ENCODE data around the gene SPEF1. TPM values are rescaled to one million over a fixed set of nuclear protein-coding genes. Genes with fewer than 3 reads are reported as not detected.
A peak's percentile ranks its signal among the peaks of the same experiment; 100 is the strongest.

The SPEF1 gene
- total and polyA plus RNA-seq, 2 of the 13 experiments (the other 11 are each of a cell fraction or from before 2014, with no cell fraction given), result 0.11 to 0.27 TPM

- TF ChIP-seq, protein P1, sequence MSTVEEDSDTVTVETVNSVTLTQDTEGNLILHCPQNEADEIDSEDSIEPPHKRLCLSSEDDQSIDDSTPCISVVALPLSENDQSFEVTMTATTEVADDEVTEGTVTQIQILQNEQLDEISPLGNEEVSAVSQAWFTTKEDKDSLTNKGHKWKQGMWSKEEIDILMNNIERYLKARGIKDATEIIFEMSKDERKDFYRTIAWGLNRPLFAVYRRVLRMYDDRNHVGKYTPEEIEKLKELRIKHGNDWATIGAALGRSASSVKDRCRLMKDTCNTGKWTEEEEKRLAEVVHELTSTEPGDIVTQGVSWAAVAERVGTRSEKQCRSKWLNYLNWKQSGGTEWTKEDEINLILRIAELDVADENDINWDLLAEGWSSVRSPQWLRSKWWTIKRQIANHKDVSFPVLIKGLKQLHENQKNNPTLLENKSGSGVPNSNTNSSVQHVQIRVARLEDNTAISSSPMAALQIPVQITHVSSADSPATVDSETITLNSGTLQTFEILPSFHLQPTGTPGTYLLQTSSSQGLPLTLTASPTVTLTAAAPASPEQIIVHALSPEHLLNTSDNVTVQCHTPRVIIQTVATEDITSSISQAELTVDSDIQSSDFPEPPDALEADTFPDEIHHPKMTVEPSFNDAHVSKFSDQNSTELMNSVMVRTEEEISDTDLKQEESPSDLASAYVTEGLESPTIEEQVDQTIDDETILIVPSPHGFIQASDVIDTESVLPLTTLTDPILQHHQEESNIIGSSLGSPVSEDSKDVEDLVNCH (CRISPR knock-in tag; IDR thresholded peaks at IDR 0.05), result no peak
- TF ChIP-seq ZBTB7A (CRISPR knock-in tag; IDR thresholded peaks at IDR 0.05) (no peak), HOXD1 (CRISPR knock-in tag; IDR thresholded peaks at IDR 0.05) (no peak), ARHGAP35 (CRISPR knock-in tag; IDR thresholded peaks at IDR 0.05; ENCODE audit: borderline replicate concordance) (no peak), ELF1 (CRISPR knock-in tag; IDR thresholded peaks at IDR 0.05) (no peak), ZBTB37 (CRISPR knock-in tag; IDR thresholded peaks at IDR 0.05) (no peak), SMAD3 (CRISPR knock-in tag; IDR thresholded peaks at IDR 0.05) (no peak), ZNF607 (CRISPR knock-in tag; IDR thresholded peaks at IDR 0.05; ENCODE audit: borderline replicate concordance) (no peak), ZNF501 (CRISPR knock-in tag; IDR thresholded peaks at IDR 0.05) (no peak), BHLHE40 (IDR thresholded peaks at IDR 0.05; ENCODE audit: low read length) (no peak), RBFOX2 (IDR thresholded peaks at IDR 0.05; ENCODE audit: low read depth, low read length) (0 out of 2 replicates have a peak, but pooled peaks have one; percentile 23), DNMT1 (CRISPR knock-in tag; IDR thresholded peaks at IDR 0.05) (peak; percentile 84; the same call in 1 of the 2 replicates)
- TF ChIP-seq, protein P2, sequence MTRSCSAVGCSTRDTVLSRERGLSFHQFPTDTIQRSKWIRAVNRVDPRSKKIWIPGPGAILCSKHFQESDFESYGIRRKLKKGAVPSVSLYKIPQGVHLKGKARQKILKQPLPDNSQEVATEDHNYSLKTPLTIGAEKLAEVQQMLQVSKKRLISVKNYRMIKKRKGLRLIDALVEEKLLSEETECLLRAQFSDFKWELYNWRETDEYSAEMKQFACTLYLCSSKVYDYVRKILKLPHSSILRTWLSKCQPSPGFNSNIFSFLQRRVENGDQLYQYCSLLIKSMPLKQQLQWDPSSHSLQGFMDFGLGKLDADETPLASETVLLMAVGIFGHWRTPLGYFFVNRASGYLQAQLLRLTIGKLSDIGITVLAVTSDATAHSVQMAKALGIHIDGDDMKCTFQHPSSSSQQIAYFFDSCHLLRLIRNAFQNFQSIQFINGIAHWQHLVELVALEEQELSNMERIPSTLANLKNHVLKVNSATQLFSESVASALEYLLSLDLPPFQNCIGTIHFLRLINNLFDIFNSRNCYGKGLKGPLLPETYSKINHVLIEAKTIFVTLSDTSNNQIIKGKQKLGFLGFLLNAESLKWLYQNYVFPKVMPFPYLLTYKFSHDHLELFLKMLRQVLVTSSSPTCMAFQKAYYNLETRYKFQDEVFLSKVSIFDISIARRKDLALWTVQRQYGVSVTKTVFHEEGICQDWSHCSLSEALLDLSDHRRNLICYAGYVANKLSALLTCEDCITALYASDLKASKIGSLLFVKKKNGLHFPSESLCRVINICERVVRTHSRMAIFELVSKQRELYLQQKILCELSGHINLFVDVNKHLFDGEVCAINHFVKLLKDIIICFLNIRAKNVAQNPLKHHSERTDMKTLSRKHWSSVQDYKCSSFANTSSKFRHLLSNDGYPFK (CRISPR knock-in tag; IDR thresholded peaks at IDR 0.05; ENCODE audit: borderline replicate concordance), result no peak
- TF ChIP-seq, protein P3, sequence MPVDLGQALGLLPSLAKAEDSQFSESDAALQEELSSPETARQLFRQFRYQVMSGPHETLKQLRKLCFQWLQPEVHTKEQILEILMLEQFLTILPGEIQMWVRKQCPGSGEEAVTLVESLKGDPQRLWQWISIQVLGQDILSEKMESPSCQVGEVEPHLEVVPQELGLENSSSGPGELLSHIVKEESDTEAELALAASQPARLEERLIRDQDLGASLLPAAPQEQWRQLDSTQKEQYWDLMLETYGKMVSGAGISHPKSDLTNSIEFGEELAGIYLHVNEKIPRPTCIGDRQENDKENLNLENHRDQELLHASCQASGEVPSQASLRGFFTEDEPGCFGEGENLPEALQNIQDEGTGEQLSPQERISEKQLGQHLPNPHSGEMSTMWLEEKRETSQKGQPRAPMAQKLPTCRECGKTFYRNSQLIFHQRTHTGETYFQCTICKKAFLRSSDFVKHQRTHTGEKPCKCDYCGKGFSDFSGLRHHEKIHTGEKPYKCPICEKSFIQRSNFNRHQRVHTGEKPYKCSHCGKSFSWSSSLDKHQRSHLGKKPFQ (CRISPR knock-in tag; IDR thresholded peaks at IDR 0.05; ENCODE audit: insufficient replicate concordance), result no peak
- TF ChIP-seq, protein P4, sequence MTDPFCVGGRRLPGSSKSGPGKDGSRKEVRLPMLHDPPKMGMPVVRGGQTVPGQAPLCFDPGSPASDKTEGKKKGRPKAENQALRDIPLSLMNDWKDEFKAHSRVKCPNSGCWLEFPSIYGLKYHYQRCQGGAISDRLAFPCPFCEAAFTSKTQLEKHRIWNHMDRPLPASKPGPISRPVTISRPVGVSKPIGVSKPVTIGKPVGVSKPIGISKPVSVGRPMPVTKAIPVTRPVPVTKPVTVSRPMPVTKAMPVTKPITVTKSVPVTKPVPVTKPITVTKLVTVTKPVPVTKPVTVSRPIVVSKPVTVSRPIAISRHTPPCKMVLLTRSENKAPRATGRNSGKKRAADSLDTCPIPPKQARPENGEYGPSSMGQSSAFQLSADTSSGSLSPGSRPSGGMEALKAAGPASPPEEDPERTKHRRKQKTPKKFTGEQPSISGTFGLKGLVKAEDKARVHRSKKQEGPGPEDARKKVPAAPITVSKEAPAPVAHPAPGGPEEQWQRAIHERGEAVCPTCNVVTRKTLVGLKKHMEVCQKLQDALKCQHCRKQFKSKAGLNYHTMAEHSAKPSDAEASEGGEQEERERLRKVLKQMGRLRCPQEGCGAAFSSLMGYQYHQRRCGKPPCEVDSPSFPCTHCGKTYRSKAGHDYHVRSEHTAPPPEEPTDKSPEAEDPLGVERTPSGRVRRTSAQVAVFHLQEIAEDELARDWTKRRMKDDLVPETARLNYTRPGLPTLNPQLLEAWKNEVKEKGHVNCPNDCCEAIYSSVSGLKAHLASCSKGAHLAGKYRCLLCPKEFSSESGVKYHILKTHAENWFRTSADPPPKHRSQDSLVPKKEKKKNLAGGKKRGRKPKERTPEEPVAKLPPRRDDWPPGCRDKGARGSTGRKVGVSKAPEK (CRISPR knock-in tag; IDR thresholded peaks at IDR 0.05; ENCODE audit: borderline replicate concordance), result no peak
Observed at GRCh38 chr20:3751675-3752385, 29.4 kb downstream of the SPEF1 start (continued).
